GM12878 (cell line): ENCODE measurements around the gene ASMTL. TPM values are rescaled to one million over a fixed set of nuclear protein-coding genes. Genes with fewer than 3 reads are reported as not detected.

Experiments used
- ASH2L ChIP-seq: fragments of 300-600, 200-600 bp; sonication (generic); IDR thresholded peaks from 2 replicates; pipeline ENCODE4 v1.6.1; 2017; ENCODE audit warnings: low read depth, mild to moderate bottlenecking, borderline replicate concordance
- CBFB ChIP-seq: IDR thresholded peaks from 2 replicates; pipeline ENCODE4 v1.6.1; 2016; ENCODE audit warnings: antibody characterized with exemption, low read depth
- CBX3 ChIP-seq: fragments of 200-600 bp; sonication (generic); IDR thresholded peaks from 2 replicates; pipeline ENCODE4 v1.6.1; 2016; ENCODE audit warnings: low read depth, borderline replicate concordance
- ETV6 ChIP-seq, 2 experiments: fragments of 450-650 bp in 1 of 2; IDR thresholded peaks in 1 of 2; conservative IDR thresholded peaks in 1 of 2; 2 replicates each; pipeline ENCODE4 v1.6.1; 2014; ENCODE audit warnings: antibody characterized with exemption in 1 of 2, borderline replicate concordance in 1 of 2, low read depth in 1 of 2, mild to moderate bottlenecking in 1 of 2, moderate library complexity in 1 of 2
- FOS ChIP-seq: IDR thresholded peaks from 3 replicates; pipeline ENCODE4 v1.6.1; 2011; ENCODE audit warnings: borderline replicate concordance; ENCODE audit not compliant: insufficient read length; ENCODE audit errors: extremely low read depth
- KAT2A ChIP-seq: conservative IDR thresholded peaks from 2 replicates; pipeline ENCODE4 v1.6.1; 2011; ENCODE audit warnings: low read depth, low read length; ENCODE audit not compliant: control insufficient read depth
- MYB ChIP-seq: fragments of 150-350 bp; IDR thresholded peaks from 2 replicates; pipeline ENCODE4 v1.6.1; 2014; ENCODE audit warnings: mild to moderate bottlenecking, low read depth, low read length, borderline replicate concordance
- NFXL1 ChIP-seq: fragments of 450-650 bp; IDR thresholded peaks from 2 replicates; pipeline ENCODE4 v1.6.1; 2017; ENCODE audit warnings: antibody characterized with exemption, mild to moderate bottlenecking, borderline replicate concordance
- NR2C1 ChIP-seq: fragments of 450-650 bp; IDR thresholded peaks from 2 replicates; pipeline ENCODE4 v1.6.1; 2017; ENCODE audit warnings: antibody characterized with exemption, mild to moderate bottlenecking, moderate library complexity
- RBBP5 ChIP-seq: fragments of 200-600 bp; sonication (generic); conservative IDR thresholded peaks from 2 replicates; pipeline ENCODE4 v1.6.1; 2016
- RFX5 ChIP-seq: IDR thresholded peaks from 2 replicates; pipeline ENCODE4 v1.6.1; 2011; ENCODE audit warnings: low read depth, low read length, improper control_type of control experiment
- SREBF2 ChIP-seq: IDR thresholded peaks from 2 replicates; pipeline ENCODE4 v1.6.1; 2012; ENCODE audit warnings: mild to moderate bottlenecking, low read length
- SRF ChIP-seq, 2 experiments: IDR thresholded peaks; 2 replicates each; pipeline ENCODE4 v1.6.1; 2011; ENCODE audit warnings: low read depth in 2 of 2, low read length in 2 of 2, mild to moderate bottlenecking in 1 of 2, moderate library complexity in 1 of 2
- STAT1 ChIP-seq: fragments of 450-650 bp; conservative IDR thresholded peaks from 2 replicates; pipeline ENCODE4 v1.6.1; 2014; ENCODE audit warnings: antibody characterized with exemption, mild to moderate bottlenecking
- STAT3 ChIP-seq: IDR thresholded peaks from 2 replicates; pipeline ENCODE4 v1.6.1; 2011; ENCODE audit warnings: low read depth, low read length, improper control_type of control experiment
- TCF7 ChIP-seq: IDR thresholded peaks from 2 replicates; pipeline ENCODE4 v1.6.1; 2014; ENCODE audit warnings: antibody characterized with exemption, borderline replicate concordance
- ZBED1 ChIP-seq: IDR thresholded peaks from 2 replicates; pipeline ENCODE4 v1.6.1; 2016; ENCODE audit warnings: borderline replicate concordance
- ZZZ3 ChIP-seq: IDR thresholded peaks from 2 replicates; pipeline ENCODE4 v1.6.1; 2011; ENCODE audit warnings: low read depth; ENCODE audit not compliant: control insufficient read depth, insufficient read length
- polyA plus RNA-seq, 11 experiments: library from polyadenylated mRNA; depleted of rRNA in 4 of 11; unstranded in 6 of 11; stranded (reverse) in 5 of 11; fragments of >200 nt; fragmentation: Nextera tagmentation in 4 of 11; fragmentation: Illumina TruSeq in 1 of 11; extraction: Ambion mirVana in 4 of 11; extraction: Trizol in 1 of 11; gene quantifications; 1 replicate in 1 of 11; 2 replicates in 10 of 11; pipeline versions ENCODE4 v1.2.1 to v1.2.3, GENCODE V29; 2011 to 2016; ENCODE audit warnings: inconsistent platforms in 2 of 11, missing spikeins in 2 of 11, low read depth in 1 of 11
- total RNA-seq, 4 experiments: library from RNA; depleted of rRNA in 3 of 4; stranded (reverse); fragments of >200 nt in 3 of 4; fragmentation: Illumina TruSeq in 1 of 4; extraction: Trizol in 1 of 4; gene quantifications; 2 replicates each; pipeline versions ENCODE4 v1.2.1 to v1.2.3, GENCODE V29; 2013 to 2021
- TF ChIP-seq, protein P1 (sequence below): IDR thresholded peaks from 2 replicates; pipeline ENCODE4 v1.6.1; 2012; ENCODE audit warnings: low read depth, low read length, improper control_type of control experiment
- TF ChIP-seq, protein P2 (sequence below): fragments of 150-350 bp; IDR thresholded peaks from 2 replicates; pipeline ENCODE4 v1.6.1; 2014; ENCODE audit warnings: mild to moderate bottlenecking, low read depth, low read length
- TF ChIP-seq, protein P3 (sequence below): fragments of 450-650 bp; IDR thresholded peaks from 2 replicates; pipeline ENCODE4 v1.6.1; 2016; ENCODE audit warnings: mild to moderate bottlenecking
- TF ChIP-seq, protein P4 (sequence below): fragments of 450-650 bp; IDR thresholded peaks from 2 replicates; pipeline ENCODE4 v1.6.1; 2016; ENCODE audit warnings: mild to moderate bottlenecking, moderate library complexity, borderline replicate concordance

ASMTL gene
- total and polyA plus RNA-seq, 10 of the 15 experiments (the other 5 are each of a cell fraction or from before 2014, with no cell fraction given): 1.6 to 51.9 (median 32.1) TPM

DNA sequence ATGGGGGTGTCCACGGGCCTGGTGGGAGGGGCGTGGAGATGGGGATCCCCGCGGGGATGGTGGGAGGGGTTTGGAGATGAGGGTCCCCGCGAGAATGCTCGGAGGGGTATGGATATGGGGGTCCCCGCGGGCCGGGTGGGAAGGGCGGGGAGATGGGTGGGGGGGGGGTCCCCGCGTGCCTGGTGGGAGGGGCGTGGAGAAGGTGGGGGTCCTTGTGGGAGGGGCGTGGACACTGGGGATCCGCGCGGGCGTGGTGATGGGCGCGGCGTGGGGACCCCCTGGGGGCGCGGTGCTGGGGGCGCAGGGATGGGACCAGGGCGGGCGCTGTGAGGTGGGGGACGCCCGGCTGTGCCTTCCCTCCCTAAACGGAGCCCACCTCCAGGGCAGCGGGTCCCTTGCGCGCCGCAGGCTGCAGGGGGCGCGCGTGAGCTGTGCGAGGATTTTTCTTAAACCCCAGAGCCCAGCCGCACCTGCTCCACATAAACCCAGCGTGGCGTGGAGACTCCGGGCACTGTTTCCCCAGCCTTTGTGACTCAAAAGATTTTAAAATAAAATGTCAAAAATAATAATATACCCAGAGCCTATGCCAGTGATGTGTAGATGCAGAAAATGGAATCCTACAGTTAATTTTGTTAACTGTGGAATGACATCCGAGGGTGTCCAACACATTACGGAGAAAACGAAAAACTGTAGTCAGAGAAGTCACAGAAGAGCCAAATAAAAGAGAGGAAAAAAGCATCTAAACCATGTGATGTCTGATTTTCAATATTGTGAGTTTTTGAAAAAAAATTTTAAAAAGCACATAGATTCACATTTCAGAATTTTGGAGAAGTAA is 1.5 kb upstream of the ASMTL start (continued):
- TF ChIP-seq, protein P1, sequence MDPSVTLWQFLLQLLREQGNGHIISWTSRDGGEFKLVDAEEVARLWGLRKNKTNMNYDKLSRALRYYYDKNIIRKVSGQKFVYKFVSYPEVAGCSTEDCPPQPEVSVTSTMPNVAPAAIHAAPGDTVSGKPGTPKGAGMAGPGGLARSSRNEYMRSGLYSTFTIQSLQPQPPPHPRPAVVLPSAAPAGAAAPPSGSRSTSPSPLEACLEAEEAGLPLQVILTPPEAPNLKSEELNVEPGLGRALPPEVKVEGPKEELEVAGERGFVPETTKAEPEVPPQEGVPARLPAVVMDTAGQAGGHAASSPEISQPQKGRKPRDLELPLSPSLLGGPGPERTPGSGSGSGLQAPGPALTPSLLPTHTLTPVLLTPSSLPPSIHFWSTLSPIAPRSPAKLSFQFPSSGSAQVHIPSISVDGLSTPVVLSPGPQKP: 0 out of 2 replicates have a peak, but pooled peaks have one; percentile 28
- TF ChIP-seq SRF (IDR thresholded peaks at IDR 0.05; ENCODE audit: low read depth in 2 of 2, low read length in 2 of 2): no peak
- TF ChIP-seq ZZZ3: no peak
- no peak for TF ChIP-seq ASH2L
- TF ChIP-seq, protein P2, sequence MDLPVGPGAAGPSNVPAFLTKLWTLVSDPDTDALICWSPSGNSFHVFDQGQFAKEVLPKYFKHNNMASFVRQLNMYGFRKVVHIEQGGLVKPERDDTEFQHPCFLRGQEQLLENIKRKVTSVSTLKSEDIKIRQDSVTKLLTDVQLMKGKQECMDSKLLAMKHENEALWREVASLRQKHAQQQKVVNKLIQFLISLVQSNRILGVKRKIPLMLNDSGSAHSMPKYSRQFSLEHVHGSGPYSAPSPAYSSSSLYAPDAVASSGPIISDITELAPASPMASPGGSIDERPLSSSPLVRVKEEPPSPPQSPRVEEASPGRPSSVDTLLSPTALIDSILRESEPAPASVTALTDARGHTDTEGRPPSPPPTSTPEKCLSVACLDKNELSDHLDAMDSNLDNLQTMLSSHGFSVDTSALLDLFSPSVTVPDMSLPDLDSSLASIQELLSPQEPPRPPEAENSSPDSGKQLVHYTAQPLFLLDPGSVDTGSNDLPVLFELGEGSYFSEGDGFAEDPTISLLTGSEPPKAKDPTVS: 0 out of 2 replicates have a peak, but pooled peaks have one; percentile 31
- no peak for TF ChIP-seq STAT3
- no peak for TF ChIP-seq RBBP5
- TF ChIP-seq, protein P3, sequence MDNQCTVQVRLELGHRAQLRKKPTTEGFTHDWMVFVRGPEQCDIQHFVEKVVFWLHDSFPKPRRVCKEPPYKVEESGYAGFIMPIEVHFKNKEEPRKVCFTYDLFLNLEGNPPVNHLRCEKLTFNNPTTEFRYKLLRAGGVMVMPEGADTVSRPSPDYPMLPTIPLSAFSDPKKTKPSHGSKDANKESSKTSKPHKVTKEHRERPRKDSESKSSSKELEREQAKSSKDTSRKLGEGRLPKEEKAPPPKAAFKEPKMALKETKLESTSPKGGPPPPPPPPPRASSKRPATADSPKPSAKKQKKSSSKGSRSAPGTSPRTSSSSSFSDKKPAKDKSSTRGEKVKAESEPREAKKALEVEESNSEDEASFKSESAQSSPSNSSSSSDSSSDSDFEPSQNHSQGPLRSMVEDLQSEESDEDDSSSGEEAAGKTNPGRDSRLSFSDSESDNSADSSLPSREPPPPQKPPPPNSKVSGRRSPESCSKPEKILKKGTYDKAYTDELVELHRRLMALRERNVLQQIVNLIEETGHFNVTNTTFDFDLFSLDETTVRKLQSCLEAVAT: peak; percentile 50; the same call in 1 of the 2 replicates
- no peak for TF ChIP-seq MYB
- no peak for TF ChIP-seq TCF7
- no peak for TF ChIP-seq SREBF2
- no peak; the same call in 1 of the 2 replicates for TF ChIP-seq RFX5
- TF ChIP-seq CBFB: 0 out of 2 replicates have a peak, but pooled peaks have one; percentile 57
- no peak; the same call in 1 of the 2 replicates for TF ChIP-seq NR2C1
- no peak for TF ChIP-seq ZBED1
- TF ChIP-seq, protein P4, sequence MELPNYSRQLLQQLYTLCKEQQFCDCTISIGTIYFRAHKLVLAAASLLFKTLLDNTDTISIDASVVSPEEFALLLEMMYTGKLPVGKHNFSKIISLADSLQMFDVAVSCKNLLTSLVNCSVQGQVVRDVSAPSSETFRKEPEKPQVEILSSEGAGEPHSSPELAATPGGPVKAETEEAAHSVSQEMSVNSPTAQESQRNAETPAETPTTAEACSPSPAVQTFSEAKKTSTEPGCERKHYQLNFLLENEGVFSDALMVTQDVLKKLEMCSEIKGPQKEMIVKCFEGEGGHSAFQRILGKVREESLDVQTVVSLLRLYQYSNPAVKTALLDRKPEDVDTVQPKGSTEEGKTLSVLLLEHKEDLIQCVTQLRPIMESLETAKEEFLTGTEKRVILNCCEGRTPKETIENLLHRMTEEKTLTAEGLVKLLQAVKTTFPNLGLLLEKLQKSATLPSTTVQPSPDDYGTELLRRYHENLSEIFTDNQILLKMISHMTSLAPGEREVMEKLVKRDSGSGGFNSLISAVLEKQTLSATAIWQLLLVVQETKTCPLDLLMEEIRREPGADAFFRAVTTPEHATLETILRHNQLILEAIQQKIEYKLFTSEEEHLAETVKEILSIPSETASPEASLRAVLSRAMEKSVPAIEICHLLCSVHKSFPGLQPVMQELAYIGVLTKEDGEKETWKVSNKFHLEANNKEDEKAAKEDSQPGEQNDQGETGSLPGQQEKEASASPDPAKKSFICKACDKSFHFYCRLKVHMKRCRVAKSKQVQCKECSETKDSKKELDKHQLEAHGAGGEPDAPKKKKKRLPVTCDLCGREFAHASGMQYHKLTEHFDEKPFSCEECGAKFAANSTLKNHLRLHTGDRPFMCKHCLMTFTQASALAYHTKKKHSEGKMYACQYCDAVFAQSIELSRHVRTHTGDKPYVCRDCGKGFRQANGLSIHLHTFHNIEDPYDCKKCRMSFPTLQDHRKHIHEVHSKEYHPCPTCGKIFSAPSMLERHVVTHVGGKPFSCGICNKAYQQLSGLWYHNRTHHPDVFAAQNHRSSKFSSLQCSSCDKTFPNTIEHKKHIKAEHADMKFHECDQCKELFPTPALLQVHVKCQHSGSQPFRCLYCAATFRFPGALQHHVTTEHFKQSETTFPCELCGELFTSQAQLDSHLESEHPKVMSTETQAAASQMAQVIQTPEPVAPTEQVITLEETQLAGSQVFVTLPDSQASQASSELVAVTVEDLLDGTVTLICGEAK: no peak
- no peak for TF ChIP-seq STAT1
- TF ChIP-seq FOS: no peak
- TF ChIP-seq KAT2A: no peak
- no peak for TF ChIP-seq ETV6 (conservative IDR thresholded peaks at IDR 0.05 in 1 of 2, IDR thresholded peaks at IDR 0.05 in 1 of 2; ENCODE audit: borderline replicate concordance in 1 of 2, low read depth in 1 of 2)
- TF ChIP-seq NFXL1: no peak
- no peak for TF ChIP-seq CBX3
